ENCODE measurements around the gene MFSD11.

Gene MFSD11

DNA sequence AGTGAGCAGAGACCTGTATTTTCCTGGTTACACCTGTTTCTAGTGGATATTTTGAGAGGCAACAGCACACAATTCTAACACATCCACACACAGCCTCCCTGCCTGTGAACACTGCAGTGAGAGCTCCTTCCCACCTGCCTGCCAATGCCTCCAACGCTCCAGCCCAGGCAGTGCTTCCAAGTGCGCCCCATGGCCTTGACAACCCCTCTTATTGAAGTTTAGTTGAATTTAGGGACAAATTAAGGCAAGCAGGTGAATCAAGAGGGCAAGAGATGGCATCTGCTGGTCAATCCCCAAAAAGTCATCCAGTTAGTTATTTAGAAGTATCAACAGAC is 22.5 kb upstream of the MFSD11 start:
- Histone ChIP-seq H2BK5ac (ENCODE audit: low read length) (no peak overlapping the region), H3K27ac (replicated peaks; ENCODE audit: low read length) (no peak overlapping the region), H3K36me3 (replicated peaks in 1 of 2; ENCODE audit: control insufficient read depth in 2 of 2, insufficient read depth in 2 of 2, low read length in 2 of 2) (peaks cover 33 to 65% of the 10 kb centered on the region in 2 donors), H2BK15ac (ENCODE audit: low read length) (no peak overlapping the region), H3K4me1 (ENCODE audit: control insufficient read depth in 2 of 2, insufficient read depth in 1 of 2, low read depth in 1 of 2, low read length in 2 of 2) (peaks cover 5 to 6% of the 10 kb centered on the region in 2 donors), H3K14ac (ENCODE audit: low read length) (no peak overlapping the region), H3K18ac (ENCODE audit: low read length) (no peak overlapping the region), H3K79me1 (ENCODE audit: low read depth, low read length) (no peaks in the 10 kb centered on the region), H2BK12ac (ENCODE audit: low read length) (no peak overlapping the region), H3K23ac (ENCODE audit: low read depth, low read length, poor library complexity) (no peak overlapping the region), H3K9me3 (replicated peaks in 1 of 2; ENCODE audit: control insufficient read depth in 2 of 2, insufficient read depth in 1 of 2, low read depth in 1 of 2, low read length in 2 of 2) (no peaks in the 10 kb centered on the region), H3K4me3 (ENCODE audit: low read length in 2 of 2) (no peak overlapping the region), H2AFZ (ENCODE audit: low read length) (no peak overlapping the region), H4K91ac (ENCODE audit: low read depth, low read length, poor library complexity) (no peak overlapping the region), H2BK120ac (ENCODE audit: low read depth, low read length) (no peak overlapping the region), H4K8ac (ENCODE audit: low read depth, low read length) (no peak overlapping the region), H3K4ac (ENCODE audit: low read length) (no peak overlapping the region), H3K9ac (ENCODE audit: low read depth, low read length, poor library complexity) (no peak overlapping the region), H3K27me3 (ENCODE audit: control insufficient read depth in 3 of 3, insufficient read depth in 3 of 3, low read depth in 1 of 3, low read length in 3 of 3) (no peaks in the 10 kb centered on the region), H3K4me2 (ENCODE audit: insufficient read depth, low read length, poor library complexity, severe bottlenecking) (no peak overlapping the region), H2AK5ac (ENCODE audit: low read depth, low read length) (no peak overlapping the region)
- WGBS, 2 donors (ENCODE audit: extremely low coverage in 2 of 2, insufficient read length in 2 of 2, insufficient replicate concordance in 1 of 2) = no CpG with 5 or more reads among the region's 2 CpGs
- no peak for DNase-seq (ENCODE audit: low spot score)

DNA sequence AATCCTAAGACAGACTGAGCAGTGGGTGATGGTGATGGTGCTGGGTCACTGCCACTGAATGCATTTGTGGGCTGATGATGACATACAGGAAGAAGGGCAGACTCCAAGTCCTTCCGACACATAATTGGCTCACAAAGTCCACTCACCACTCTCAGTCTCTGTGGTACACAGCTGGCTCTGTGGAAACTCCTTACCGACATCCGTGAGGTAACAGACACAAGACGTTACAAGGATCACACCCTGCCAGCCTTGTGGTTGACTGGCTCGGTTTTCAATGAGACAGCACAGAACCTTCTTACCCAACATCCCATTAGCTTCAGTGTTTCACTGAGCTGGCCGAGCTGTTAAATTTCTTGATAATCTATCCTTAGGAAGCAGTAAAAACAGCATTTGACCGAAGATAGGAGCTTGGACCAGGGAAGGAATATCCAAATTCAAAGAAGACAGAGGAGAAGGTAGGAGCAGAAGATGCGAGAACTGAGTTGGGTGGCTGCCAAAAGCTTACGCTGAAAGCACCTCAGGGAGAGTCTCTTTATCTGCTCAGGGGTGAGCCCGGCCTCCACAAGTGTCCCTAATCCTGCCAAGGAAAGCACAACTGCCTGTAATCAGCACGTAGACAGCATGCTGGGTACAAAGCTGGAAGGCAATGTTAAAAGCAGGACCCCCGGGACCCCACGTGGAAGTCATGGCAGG is 21.6 kb upstream of the MFSD11 start:
- Histone ChIP-seq H3K4me2 (ENCODE audit: insufficient read depth, low read length, poor library complexity, severe bottlenecking) (no peak overlapping the region), H3K36me3 (replicated peaks in 1 of 2; ENCODE audit: control insufficient read depth in 2 of 2, insufficient read depth in 2 of 2, low read length in 2 of 2) (peaks cover 35 to 73% of the 10 kb centered on the region in 2 donors), H3K9me3 (replicated peaks in 1 of 2; ENCODE audit: control insufficient read depth in 2 of 2, insufficient read depth in 1 of 2, low read depth in 1 of 2, low read length in 2 of 2) (no peaks in the 10 kb centered on the region), H4K91ac (ENCODE audit: low read depth, low read length, poor library complexity) (no peak overlapping the region), H3K4ac (ENCODE audit: low read length) (no peak overlapping the region), H3K14ac (ENCODE audit: low read length) (no peak overlapping the region), H2AK5ac (ENCODE audit: low read depth, low read length) (no peak overlapping the region), H3K27ac (replicated peaks; ENCODE audit: low read length) (no peak overlapping the region), H3K27me3 (ENCODE audit: control insufficient read depth in 3 of 3, insufficient read depth in 3 of 3, low read depth in 1 of 3, low read length in 3 of 3) (no peaks in the 10 kb centered on the region), H3K9ac (ENCODE audit: low read depth, low read length, poor library complexity) (no peak overlapping the region), H3K4me1 (ENCODE audit: control insufficient read depth in 2 of 2, insufficient read depth in 1 of 2, low read depth in 1 of 2, low read length in 2 of 2) (peaks cover 2% of the 10 kb centered on the region in 2 donors), H2BK5ac (ENCODE audit: low read length) (no peak overlapping the region), H3K18ac (ENCODE audit: low read length) (no peak overlapping the region), H3K4me3 (ENCODE audit: low read length in 2 of 2) (no peak overlapping the region), H3K23ac (ENCODE audit: low read depth, low read length, poor library complexity) (no peak overlapping the region), H3K79me1 (ENCODE audit: low read depth, low read length) (no peaks in the 10 kb centered on the region), H2BK12ac (ENCODE audit: low read length) (no peak overlapping the region), H2AFZ (ENCODE audit: low read length) (no peak overlapping the region), H2BK120ac (ENCODE audit: low read depth, low read length) (no peak overlapping the region), H4K8ac (ENCODE audit: low read depth, low read length) (no peak overlapping the region), H2BK15ac (ENCODE audit: low read length) (no peak overlapping the region)
- no peak for DNase-seq (ENCODE audit: low spot score)
- no CpG with 5 or more reads among the region's 13 CpGs for WGBS, 2 donors (ENCODE audit: extremely low coverage in 2 of 2, insufficient read length in 2 of 2, insufficient replicate concordance in 1 of 2)

DNA sequence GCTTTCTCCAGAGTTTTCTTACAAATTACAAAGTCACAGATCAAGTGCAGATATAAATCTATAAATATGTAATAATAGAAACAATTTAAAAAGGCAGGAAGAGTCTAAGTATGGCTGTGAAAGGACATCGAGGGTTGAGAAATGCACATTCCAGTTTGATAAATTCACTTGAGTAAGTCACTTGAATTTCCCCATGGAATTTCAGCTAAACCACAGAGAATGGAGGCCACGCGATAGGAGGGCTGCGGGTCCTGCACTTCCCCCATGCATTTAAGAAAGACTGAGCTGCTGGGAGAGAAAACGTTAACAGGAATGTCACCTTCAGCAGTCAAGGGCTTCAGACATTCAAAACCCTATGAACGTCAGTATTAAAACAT is 21.1 kb upstream of the MFSD11 start:
- H3K27ac ChIP-seq (replicated peaks; ENCODE audit: low read length) = no peak overlapping the region

DNA sequence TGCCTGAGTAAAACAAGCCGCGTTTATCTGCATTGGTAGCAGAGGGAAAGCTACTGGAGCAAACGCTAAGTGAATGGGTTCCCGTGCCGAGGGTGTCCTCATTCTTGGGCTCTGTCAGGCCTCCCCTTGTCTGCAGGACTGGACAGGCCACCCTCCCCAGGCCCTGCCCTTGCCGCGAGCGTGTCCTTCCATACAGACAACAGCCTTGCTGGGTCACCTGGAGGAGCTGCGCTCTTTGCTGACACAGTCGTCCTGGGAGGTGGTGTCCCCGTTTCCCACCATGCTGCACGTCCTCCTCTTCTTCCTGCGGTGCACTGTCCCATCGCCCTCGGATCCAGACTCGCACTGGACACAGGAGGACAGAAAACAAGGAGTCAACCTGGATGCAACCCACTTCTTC is 19.4 kb upstream of the MFSD11 start:
- Histone ChIP-seq H3K27ac (replicated peaks; ENCODE audit: low read length) (no peak overlapping the region), H3K23ac (ENCODE audit: low read depth, low read length, poor library complexity) (no peak overlapping the region), H3K18ac (ENCODE audit: low read length) (no peak overlapping the region), H3K4me3 (ENCODE audit: low read length in 2 of 2) (peak overlapping the region in 1 of 2 donors; percentile 23), H4K8ac (ENCODE audit: low read depth, low read length) (no peak overlapping the region), H2AK5ac (ENCODE audit: low read depth, low read length) (no peak overlapping the region), H3K4me2 (ENCODE audit: insufficient read depth, low read length, poor library complexity, severe bottlenecking) (no peak overlapping the region), H3K9me3 (replicated peaks in 1 of 2; ENCODE audit: control insufficient read depth in 2 of 2, insufficient read depth in 1 of 2, low read depth in 1 of 2, low read length in 2 of 2) (no peaks in the 10 kb centered on the region), H2AFZ (ENCODE audit: low read length) (no peak overlapping the region), H2BK120ac (ENCODE audit: low read depth, low read length) (no peak overlapping the region), H3K4ac (ENCODE audit: low read length) (no peak overlapping the region), H2BK12ac (ENCODE audit: low read length) (no peak overlapping the region), H3K4me1 (ENCODE audit: control insufficient read depth in 2 of 2, insufficient read depth in 1 of 2, low read depth in 1 of 2, low read length in 2 of 2) (no peaks in the 10 kb centered on the region), H4K91ac (ENCODE audit: low read depth, low read length, poor library complexity) (no peak overlapping the region), H3K9ac (ENCODE audit: low read depth, low read length, poor library complexity) (peak overlapping the region; percentile 70), H2BK15ac (ENCODE audit: low read length) (no peak overlapping the region), H3K27me3 (ENCODE audit: control insufficient read depth in 3 of 3, insufficient read depth in 3 of 3, low read depth in 1 of 3, low read length in 3 of 3) (no peaks in the 10 kb centered on the region), H3K79me1 (ENCODE audit: low read depth, low read length) (no peaks in the 10 kb centered on the region), H2BK5ac (ENCODE audit: low read length) (no peak overlapping the region), H3K14ac (ENCODE audit: low read length) (no peak overlapping the region), H3K36me3 (replicated peaks in 1 of 2; ENCODE audit: control insufficient read depth in 2 of 2, insufficient read depth in 2 of 2, low read length in 2 of 2) (peaks cover 44 to 91% of the 10 kb centered on the region in 2 donors)
- no CpG with 5 or more reads among the region's 16 CpGs for WGBS, 2 donors (ENCODE audit: extremely low coverage in 2 of 2, insufficient read length in 2 of 2, insufficient replicate concordance in 1 of 2)
- DNase-seq (ENCODE audit: low spot score) = no peak

More for the DNA sequence above, 21.1 kb upstream of the MFSD11 start:
- Histone ChIP-seq H3K23ac (ENCODE audit: low read depth, low read length, poor library complexity) (no peak overlapping the region), H2AFZ (ENCODE audit: low read length) (no peak overlapping the region), H3K4ac (ENCODE audit: low read length) (no peak overlapping the region), H3K79me1 (ENCODE audit: low read depth, low read length) (no peaks in the 10 kb centered on the region), H2BK5ac (ENCODE audit: low read length) (no peak overlapping the region), H3K27me3 (ENCODE audit: control insufficient read depth in 3 of 3, insufficient read depth in 3 of 3, low read depth in 1 of 3, low read length in 3 of 3) (no peaks in the 10 kb centered on the region), H4K91ac (ENCODE audit: low read depth, low read length, poor library complexity) (no peak overlapping the region), H2BK12ac (ENCODE audit: low read length) (no peak overlapping the region), H3K9me3 (replicated peaks in 1 of 2; ENCODE audit: control insufficient read depth in 2 of 2, insufficient read depth in 1 of 2, low read depth in 1 of 2, low read length in 2 of 2) (no peaks in the 10 kb centered on the region), H3K36me3 (replicated peaks in 1 of 2; ENCODE audit: control insufficient read depth in 2 of 2, insufficient read depth in 2 of 2, low read length in 2 of 2) (peaks cover 39 to 78% of the 10 kb centered on the region in 2 donors), H3K9ac (ENCODE audit: low read depth, low read length, poor library complexity) (no peak overlapping the region), H3K4me3 (ENCODE audit: low read length in 2 of 2) (no peak overlapping the region), H2BK120ac (ENCODE audit: low read depth, low read length) (no peak overlapping the region), H3K14ac (ENCODE audit: low read length) (no peak overlapping the region), H3K4me2 (ENCODE audit: insufficient read depth, low read length, poor library complexity, severe bottlenecking) (no peak overlapping the region), H3K18ac (ENCODE audit: low read length) (no peak overlapping the region), H2BK15ac (ENCODE audit: low read length) (no peak overlapping the region), H2AK5ac (ENCODE audit: low read depth, low read length) (no peak overlapping the region), H4K8ac (ENCODE audit: low read depth, low read length) (no peak overlapping the region), H3K4me1 (ENCODE audit: control insufficient read depth in 2 of 2, insufficient read depth in 1 of 2, low read depth in 1 of 2, low read length in 2 of 2) (no peaks in the 10 kb centered on the region)
- WGBS, 2 donors (ENCODE audit: extremely low coverage in 2 of 2, insufficient read length in 2 of 2, insufficient replicate concordance in 1 of 2) = no CpG with 5 or more reads among the region's 6 CpGs
- DNase-seq (ENCODE audit: low spot score) = no peak
